HCT116 (cell line): ENCODE data around the gene WDR13.

Experiments used
- EZH2 ChIP-seq: fragments of 200-600 bp; sonication (generic); IDR thresholded peaks from 2 replicates; pipeline ENCODE4 v1.6.1; 2017; ENCODE audit warnings: antibody characterized with exemption, mixed run types
- POLR2A ChIP-seq: IDR thresholded peaks from 2 replicates; pipeline ENCODE4 v1.7.0; 2011; ENCODE audit warnings: borderline replicate concordance; ENCODE audit not compliant: insufficient read depth, insufficient read length; ENCODE audit errors: extremely low read depth
- POLR2AphosphoS5 ChIP-seq: IDR thresholded peaks from 2 replicates; pipeline ENCODE4 v1.6.1; 2011; ENCODE audit warnings: mild to moderate bottlenecking, low read depth, low read length, moderate library complexity
- ZNF274 ChIP-seq: fragments of 200-500 bp; sonication (Bioruptor generic); IDR thresholded peaks from 2 replicates; pipeline ENCODE4 v1.6.1; 2014; ENCODE audit warnings: mild to moderate bottlenecking, low read depth, low read length, inconsistent platforms
- TF ChIP-seq, protein P1 (sequence below), 3 experiments: fragments of 200-600 bp in 1 of 3; sonication (generic) in 1 of 3; IDR thresholded peaks in 2 of 3; conservative IDR thresholded peaks in 1 of 3; 2 replicates each; pipeline ENCODE4 v1.5.1; 2012 to 2017; ENCODE audit warnings: low read depth in 2 of 3, low read length in 2 of 3, antibody characterized with exemption in 1 of 3, borderline replicate concordance in 1 of 3, control low read depth in 1 of 3, mild to moderate bottlenecking in 1 of 3, mixed read lengths in 1 of 3, mixed run types in 1 of 3, moderate library complexity in 1 of 3; ENCODE audit not compliant: insufficient read depth in 1 of 3
- TF ChIP-seq, protein P2 (sequence below): IDR thresholded peaks from 2 replicates; pipeline ENCODE4 v1.6.1; 2012

GRCh38 chrX:48578661-48579128 lies 18.6 kb upstream of the WDR13 start:
- TF ChIP-seq POLR2A (no peak), EZH2 (no peak), POLR2AphosphoS5 (no peak), ZNF274 (no peak)
- TF ChIP-seq, protein P1, sequence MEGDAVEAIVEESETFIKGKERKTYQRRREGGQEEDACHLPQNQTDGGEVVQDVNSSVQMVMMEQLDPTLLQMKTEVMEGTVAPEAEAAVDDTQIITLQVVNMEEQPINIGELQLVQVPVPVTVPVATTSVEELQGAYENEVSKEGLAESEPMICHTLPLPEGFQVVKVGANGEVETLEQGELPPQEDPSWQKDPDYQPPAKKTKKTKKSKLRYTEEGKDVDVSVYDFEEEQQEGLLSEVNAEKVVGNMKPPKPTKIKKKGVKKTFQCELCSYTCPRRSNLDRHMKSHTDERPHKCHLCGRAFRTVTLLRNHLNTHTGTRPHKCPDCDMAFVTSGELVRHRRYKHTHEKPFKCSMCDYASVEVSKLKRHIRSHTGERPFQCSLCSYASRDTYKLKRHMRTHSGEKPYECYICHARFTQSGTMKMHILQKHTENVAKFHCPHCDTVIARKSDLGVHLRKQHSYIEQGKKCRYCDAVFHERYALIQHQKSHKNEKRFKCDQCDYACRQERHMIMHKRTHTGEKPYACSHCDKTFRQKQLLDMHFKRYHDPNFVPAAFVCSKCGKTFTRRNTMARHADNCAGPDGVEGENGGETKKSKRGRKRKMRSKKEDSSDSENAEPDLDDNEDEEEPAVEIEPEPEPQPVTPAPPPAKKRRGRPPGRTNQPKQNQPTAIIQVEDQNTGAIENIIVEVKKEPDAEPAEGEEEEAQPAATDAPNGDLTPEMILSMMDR (IDR thresholded peaks at IDR 0.05 in 2 of 3, conservative IDR thresholded peaks at IDR 0.05 in 1 of 3; ENCODE audit: borderline replicate concordance in 1 of 3, insufficient read depth in 1 of 3, low read depth in 2 of 3, low read length in 2 of 3) = no peak
- TF ChIP-seq, protein P2, sequence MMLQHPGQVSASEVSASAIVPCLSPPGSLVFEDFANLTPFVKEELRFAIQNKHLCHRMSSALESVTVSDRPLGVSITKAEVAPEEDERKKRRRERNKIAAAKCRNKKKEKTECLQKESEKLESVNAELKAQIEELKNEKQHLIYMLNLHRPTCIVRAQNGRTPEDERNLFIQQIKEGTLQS = no peak
